ENCODE measurements around the gene SLC33A1. TPM values are rescaled to one million over a fixed set of nuclear protein-coding genes. Genes with fewer than 3 reads are reported as not detected.
"Not testable (repeated sequence)": the region's sequence is repeated elsewhere in the genome, so short reads cannot be mapped to it uniquely, and the experiment has no call there.

The SLC33A1 gene
- 10 to 100 TPM in 11 of 12 donors, not detected in 1; 13.1 to 20.8 (median 17.6) TPM for polyA plus RNA-seq (ENCODE audit: insufficient read length in 12 of 12)
- long read RNA-seq, donor 1, partial matches to known transcripts: 0 of 2 reads
- long read RNA-seq, donor 1, other reads (novel, unspliced or antisense): 0 of 2 reads
- long read RNA-seq, donor 2, full-length matches to known transcripts: 3 of 3 reads
- long read RNA-seq, donor 2, partial matches to known transcripts: 0 of 3 reads
- long read RNA-seq, donor 2, other reads (novel, unspliced or antisense): 0 of 3 reads
- long read RNA-seq, donor 3, full-length matches to known transcripts: 5 of 5 reads
- long read RNA-seq, donor 3, partial matches to known transcripts: 0 of 5 reads
- long read RNA-seq, donor 3, other reads (novel, unspliced or antisense): 0 of 5 reads
- long read RNA-seq, donor 4, full-length matches to known transcripts: 1 of 1 reads
- long read RNA-seq, donor 4, partial matches to known transcripts: 0 of 1 reads
- long read RNA-seq, donor 4, other reads (novel, unspliced or antisense): 0 of 1 reads
- long read RNA-seq, donor 5, full-length matches to known transcripts: 2 of 2 reads
- long read RNA-seq, donor 5, partial matches to known transcripts: 0 of 2 reads
- long read RNA-seq, donor 5, other reads (novel, unspliced or antisense): 0 of 2 reads
- long read RNA-seq, donor 6, full-length matches to known transcripts: 1 of 1 reads
- long read RNA-seq, donor 6, partial matches to known transcripts: 0 of 1 reads
- long read RNA-seq, donor 6, other reads (novel, unspliced or antisense): 0 of 1 reads
- long read RNA-seq, donor 7, full-length matches to known transcripts: 2 of 2 reads
- long read RNA-seq, donor 7, partial matches to known transcripts: 0 of 2 reads
- long read RNA-seq, donor 7, other reads (novel, unspliced or antisense): 0 of 2 reads
- long read RNA-seq, donor 8, full-length matches to known transcripts: 2 of 2 reads
- long read RNA-seq, donor 8, partial matches to known transcripts: 0 of 2 reads
- long read RNA-seq, donor 8, other reads (novel, unspliced or antisense): 0 of 2 reads
- long read RNA-seq, donor 9, full-length matches to known transcripts: 4 of 4 reads
- long read RNA-seq, donor 9, partial matches to known transcripts: 0 of 4 reads
- long read RNA-seq, donor 9, other reads (novel, unspliced or antisense): 0 of 4 reads
- long read RNA-seq, donor 10, full-length matches to known transcripts: 3 of 3 reads
- long read RNA-seq, donor 10, partial matches to known transcripts: 0 of 3 reads
- long read RNA-seq, donor 10, other reads (novel, unspliced or antisense): 0 of 3 reads
- long read RNA-seq, donor 11, full-length matches to known transcripts: 1 of 1 reads
- long read RNA-seq, donor 11, partial matches to known transcripts: 0 of 1 reads
- long read RNA-seq, donor 11, other reads (novel, unspliced or antisense): 0 of 1 reads

DNA sequence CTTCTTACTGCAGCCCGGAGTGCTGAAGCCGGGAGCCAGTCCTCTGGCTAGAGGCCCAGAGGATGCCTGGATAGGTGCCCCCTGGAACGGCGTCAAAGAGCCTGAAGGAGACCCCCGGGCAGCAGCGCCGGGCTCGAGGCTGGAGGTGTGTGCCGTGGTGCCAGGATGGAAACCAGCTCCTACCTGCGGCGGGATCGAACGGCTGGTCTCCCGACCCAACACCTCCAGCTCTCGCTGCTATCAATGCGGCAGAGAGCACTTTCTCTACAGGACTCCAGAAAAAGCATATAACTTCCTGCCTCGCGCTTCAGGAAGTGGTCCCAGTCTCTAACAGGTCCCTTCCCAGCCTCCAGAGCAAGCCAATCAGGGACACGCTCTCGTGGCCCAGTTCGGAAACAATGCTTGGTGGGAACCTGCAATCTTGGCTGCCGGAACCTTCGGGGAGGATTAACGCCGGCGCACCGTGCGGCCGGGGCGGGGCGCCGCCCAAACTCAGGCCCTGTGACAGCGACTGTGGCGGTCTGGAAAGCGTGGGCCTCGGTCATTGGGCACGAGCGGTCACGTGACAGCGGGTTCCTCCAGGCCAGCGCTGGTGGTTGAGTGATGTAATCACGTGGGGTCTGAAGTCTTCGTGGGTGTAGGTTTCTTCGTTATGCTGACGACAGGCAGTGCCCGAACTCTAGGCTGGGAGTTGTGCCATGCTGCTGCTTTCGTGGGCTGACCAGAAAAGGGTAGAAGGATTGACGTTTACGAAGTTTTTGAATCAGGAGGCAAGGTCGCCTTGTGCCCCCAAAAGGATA, at the start of gene SLC33A1:
SLC33A1 (minus strand) TSS at position 287 of the 800 bp plus-strand sequence. CDS start 430 bp downstream, outside the sequence.
- peak; percentile 99 for DNase-seq

DNA sequence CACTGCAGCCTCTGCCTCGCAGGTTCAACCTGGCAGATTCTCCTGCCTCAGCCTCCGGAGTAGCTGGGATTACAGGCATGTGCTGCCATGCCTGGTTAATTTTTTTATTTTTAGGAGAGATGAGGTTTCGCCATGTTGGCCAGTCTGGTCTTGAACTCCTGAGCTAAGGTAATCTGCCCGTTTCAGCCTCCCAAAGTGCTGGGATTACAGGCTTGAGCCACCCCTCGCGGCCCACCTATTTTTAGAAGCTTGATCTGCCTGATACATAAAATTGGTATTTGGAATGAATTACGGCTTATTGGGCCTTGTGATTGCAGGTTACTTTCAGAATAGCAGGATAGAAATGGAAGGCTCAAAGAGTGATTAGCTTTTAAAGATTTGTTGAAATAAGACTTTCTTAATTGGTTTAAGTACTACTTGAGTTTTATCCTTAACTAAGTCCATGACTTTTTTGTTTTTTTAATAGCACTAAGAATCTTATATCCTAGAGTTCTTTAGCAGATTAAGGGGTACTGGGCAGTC, 41.2 kb upstream of the SLC33A1 start:
- no peak for DNase-seq

DNA sequence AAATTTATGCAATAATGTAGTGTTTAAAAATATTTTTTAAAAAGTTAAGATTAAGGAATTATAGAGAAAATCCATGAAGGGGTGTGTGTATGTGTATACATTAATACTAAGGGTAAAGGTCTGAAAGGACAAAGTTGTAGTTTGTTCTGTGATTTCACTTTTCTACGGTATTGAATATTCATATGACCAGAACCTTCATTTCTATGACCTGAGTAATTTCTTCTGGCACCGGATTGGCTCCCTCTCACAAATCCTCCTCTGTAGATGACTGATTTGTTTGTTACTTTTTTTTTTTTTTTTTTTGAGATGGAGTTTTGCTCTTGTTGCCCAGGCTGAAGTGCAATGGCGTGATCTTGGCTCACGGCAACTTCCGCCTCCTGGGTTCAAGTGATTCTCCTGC, 37.1 kb upstream of the SLC33A1 start:
- no peak for DNase-seq

DNA sequence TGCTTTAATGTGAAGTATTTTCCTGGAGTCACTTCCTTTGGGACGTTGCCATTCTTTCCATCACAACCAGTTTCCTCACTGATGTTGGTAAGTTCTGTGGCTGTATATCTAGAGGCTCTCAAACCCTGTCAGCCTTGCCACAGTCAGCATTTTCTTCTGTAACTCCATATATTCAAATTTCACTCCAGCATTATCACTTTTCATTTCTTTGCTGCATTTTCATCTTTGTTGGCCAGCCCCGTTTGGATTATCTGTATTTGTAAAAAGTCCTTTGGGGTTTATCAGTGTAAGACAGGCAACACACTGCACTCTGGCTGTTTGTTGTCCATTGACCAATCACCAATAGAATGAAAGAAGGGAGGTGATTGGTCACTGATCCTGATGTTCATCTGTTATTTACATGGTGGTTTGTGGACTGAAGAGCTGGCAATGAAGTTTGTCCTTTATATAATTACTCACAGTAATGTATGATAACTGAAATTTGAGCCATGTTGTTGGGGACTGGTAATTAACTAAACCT, 36.5 kb upstream of the SLC33A1 start:
- DNase-seq: peak; percentile 25

DNA sequence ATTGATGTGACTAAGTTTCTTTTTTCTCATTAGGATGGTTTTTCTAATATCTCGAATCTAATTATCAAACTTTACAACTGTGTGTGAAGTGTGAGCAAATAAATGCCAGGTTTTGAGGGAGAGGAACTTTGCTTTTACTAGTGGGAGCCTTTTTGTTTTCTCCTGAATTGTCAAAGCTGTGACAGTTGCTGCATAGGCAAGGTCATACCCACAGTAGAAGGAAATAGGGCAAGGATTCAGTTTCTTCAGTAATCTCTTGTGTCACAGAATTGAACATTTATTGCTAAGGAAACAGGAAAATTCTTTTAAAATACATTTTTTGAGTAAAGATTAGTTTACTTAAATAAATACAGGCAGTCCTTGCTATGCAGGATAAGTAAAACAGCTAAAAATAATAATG, 35.7 kb upstream of the SLC33A1 start:
- DNase-seq: no peak

DNA sequence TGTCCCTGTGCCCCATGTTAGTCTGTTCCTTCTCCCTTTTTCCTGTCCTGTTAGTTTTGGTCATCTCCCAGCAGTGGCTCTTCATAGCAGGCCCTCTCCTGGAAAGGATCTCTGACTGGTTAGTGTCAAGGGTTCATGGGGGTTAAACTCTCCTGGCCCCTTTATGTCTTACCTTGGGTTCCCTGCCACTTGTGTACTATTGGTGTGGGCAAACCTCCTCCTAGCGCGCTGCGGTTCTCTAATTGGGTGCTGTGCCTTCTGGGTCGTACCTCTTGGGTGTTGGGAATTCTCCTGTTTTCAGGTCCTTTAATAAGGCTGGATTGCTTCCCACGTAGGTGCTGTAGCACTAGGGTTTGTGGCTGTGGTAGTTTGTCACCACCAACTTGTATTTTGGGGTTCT, 35.0 kb upstream of the SLC33A1 start:
- no peak for DNase-seq

DNA sequence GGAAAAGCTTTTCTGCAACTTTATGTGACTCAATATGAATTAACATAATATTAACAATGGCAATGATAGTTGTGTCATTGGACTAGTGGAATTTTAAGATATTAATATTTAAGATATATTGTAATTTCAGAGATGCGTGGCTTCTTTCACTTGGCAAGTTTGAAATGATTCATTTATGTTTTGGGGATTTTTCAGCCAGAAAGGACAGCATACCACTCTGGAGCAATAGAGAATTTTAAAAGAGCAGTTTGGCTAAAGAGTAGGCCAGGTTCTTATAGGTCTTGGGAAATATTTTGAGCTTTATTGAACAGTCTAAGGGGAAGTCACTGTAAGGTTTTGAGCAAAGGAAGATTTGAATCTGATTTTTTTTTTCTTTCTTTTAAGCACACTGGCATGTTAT, 32.7 kb upstream of the SLC33A1 start:
- no peak for DNase-seq

DNA sequence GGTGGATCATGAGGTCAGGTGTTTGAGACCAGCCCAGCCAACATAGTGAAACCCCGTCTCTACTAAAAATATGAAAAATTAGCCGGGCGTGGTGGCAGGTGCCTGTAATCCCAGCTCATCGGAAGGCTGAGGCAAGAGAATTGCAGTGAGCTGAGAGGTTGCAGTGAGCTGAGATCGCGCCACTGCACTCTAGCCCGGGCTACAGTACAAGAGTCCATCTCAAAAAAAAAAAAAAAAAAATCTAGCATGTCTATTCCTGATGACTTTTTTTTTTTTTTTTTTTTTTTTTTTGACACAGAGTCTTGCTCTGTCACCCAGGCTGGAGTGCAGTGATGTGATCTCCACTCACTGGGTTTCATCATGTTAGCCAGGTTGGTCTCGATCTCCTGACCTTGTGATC, 32.1 kb upstream of the SLC33A1 start:
- DNase-seq: not testable (repeated sequence)

DNA sequence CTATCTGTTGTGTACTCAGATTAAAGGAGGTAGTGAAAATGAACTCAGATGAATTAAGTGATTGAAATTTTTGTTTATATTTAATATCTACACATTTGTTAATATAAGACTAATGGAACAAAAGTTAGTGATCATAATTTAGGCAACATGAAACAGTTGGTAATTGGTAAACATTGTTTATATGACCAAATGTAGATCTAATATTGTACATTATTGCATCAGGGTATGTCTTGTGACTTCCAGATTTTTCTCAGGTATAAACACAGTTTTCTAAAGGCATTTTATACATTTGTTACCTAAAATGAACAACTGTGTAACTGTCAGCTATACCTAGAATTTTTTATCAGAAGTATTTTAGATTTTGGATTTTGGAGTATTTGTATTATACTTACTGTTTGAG, 31.1 kb upstream of the SLC33A1 start:
- DNase-seq: no peak

DNA sequence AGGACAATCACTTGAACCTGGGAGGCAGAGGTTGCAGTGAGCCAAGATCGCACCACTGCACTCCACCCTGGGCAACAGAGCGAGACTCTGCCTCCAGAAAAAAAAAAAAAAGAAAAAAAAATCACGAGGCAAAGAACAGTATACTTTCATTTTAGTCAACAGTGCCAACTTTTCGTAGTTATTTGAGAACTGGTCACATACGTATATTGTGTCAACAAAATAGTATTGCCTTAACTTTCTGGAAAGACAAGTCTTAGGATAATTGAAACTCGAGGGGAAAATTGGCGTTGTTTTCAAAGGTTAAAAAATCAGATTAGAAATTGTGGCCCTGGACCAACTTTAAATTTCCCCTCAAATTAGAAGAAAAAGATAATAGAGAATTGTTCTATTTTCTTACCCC, 30.1 kb upstream of the SLC33A1 start:
- DNase-seq: no peak

DNA sequence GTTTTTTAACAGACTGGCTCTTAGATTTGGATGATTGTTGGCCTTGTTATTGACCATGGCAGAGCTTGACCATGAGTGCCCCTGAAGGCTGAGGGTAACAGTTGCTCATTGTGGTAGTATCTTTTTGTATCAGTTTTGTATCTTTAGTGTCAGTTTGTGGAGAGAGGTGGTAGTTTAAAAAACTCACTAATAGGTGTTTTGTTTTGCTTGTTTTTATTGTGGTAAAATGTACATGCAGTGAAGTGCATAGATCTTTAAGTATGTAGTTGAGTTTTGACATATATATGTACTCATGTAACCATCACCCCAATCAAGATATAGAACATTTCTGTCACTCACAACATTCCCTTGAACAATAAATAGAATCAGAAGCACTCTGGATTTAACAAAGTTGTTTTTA, 26.1 kb upstream of the SLC33A1 start:
- DNase-seq: no peak

DNA sequence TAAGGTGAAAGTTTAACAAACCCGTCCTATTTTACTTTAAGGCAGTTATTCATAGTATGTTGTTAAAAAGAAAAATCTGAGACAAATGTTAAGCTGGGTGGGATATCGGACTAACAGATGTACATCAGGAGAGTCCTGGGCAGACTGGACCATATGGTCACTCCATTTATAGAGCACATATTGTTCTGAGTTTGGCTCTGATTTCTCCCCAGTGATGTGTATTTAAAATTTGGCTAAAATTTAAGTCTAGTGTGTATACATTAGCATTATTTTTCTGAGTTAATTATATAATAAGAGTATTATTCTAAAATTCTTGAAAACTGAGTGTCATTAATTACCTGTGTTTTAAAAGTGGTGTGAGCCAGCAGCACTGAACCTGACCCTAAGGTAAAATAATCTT, 22.3 kb upstream of the SLC33A1 start:
- DNase-seq: no peak

DNA sequence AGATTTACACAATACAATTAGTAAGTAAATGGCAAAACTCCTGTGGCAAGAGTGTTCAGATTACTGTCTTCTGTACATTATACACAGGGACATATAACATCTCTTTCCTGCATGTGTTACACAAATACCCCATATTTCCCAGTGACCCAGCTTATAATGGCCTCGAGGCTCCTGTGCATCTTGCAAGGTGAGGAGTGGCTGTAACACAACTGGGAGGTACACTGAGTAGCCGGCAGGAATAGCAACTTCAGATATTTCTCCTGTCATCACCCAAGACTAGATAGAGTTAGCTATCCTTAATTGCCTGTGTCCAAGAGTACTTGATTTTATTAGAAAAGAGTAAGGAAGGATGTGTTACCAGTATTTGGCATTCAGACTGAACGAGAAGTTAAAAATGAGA, 21.8 kb upstream of the SLC33A1 start:
- DNase-seq: no peak

DNA sequence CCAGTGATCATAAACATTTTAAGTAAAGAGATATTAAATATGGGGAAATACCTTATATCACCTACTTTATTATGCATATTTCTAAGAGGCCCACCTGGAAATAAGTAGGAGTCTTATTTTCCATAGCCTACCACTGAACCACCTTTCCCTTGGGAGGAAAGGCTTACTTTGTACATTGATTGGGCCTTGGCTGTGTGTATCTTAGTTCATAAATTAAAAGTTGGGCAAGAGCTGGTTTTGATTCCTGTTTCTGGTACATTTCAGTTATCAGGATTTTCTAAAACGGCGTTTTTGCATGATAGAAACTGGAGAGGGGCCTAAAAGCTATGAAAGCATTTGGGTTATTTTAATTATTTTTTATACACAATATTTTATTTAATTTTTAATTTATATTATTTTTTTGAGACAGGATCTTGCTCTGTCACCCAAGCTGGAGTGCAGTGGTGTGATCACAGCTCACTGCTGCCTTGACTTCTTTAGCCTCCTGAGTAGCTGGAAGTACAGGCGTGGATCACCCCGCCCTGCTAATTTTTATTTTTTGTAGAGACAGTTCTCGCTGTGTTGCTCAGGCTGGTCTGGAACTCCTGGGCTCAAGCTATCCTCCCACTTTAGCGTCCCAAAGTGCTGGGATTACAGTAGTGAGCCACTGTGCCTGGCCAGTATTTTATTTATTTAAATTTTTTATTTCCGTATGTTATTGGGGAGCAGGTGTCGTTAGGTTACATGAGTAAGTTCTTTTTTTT, 18.8 kb upstream of the SLC33A1 start:
- DNase-seq: no peak

DNA sequence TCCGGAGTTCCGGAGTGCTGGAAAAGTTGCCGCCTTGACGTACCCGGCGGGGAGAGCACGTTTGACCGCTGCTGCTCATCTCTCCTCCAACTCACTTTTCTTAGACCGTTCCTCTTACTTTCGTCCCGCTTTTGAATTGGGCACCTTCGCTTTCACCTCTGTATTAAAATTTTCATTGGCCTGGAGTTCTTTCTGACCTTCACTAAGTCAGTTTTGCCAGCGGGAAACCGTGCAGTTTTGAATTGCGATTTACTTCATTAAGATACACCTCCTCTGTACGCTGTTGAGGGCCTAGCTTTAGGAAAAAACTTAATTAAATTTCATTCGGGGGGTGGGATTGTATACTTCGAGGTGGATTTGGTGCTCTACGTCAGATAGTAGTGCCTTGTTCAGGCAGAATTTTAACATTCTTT, 17.5 kb upstream of the SLC33A1 start:
- DNase-seq: no peak

DNA sequence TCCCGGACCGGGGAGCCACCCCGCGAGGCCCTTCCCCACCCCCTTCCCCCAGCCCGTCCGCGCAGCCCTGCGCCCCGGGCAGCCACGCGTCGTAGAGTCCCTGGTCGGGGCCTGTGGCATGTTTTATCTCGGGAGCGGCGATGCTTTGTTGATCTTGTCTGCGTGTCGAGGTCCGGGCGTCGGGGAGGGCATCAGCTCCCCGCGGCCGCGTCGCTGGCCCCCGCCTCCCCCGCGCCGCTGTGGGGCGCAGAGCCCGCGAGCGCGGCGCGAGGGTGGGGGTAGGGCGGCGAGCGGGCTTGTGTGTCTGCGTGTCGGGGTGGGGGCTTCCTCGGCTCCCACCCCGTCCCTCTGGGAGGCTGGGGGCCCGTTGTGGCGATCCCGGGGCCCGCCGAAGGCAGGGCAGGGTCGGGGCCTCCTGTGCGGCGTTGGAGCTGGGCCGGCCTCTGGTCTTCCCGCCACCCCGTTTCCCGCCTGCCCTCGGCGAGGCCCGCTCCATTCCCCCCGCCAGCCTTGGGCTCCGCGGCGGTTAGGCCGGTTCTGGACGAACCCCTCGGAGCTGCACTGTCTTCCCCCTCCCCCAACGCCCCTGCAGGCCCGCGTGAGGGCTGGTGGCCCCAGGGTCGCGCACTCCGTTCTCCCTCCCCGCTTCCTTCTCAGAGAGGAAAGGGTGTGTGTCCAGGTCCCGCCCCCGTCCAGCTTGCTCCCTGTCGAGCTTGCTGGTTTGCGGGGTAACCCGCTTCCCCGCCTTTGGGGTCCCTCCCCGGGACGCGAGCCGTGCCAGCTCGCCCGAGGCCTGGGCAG, 16.9 kb upstream of the SLC33A1 start:
- DNase-seq: peak; percentile 56

DNA sequence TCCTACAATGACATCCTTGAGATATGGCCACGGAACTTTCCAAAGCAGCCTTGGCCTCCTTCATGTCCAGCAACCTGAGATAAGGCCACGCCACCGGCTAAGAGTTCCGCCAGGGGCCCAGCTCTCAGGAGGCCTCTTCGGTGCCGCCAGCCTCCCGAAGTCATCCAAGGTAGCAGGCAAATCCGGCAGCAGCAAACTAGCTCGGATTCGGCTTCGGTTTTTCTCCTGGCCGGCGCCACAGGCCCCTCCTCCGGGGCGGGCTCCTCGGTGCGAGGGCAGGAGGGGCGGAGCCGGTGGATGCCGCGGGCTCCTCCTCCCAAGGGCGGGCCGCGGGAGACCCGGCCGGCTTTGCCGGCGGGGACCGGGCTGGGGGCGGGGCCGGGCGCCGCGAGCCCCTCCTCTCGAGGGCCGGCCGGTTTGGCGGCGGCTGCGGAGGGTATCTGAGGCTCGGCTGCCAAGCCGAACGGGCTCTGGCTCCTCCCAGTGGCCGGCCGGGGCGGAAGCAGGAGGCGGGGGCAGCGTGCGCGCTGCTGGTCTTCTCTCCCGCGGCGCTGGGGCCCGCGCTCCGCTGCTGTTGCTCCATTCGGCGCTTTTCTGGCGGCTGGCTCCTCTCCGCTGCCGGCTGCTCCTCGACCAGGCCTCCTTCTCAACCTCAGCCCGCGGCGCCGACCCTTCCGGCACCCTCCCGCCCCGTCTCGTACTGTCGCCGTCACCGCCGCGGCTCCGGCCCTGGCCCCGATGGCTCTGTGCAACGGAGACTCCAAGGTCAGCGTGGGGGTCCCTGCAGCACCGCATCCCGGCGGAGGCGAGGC, 16.1 kb upstream of the SLC33A1 start, which contains the start of gene GMPS:
GMPS (plus strand) TSS at position 518 of the 812 bp plus-strand sequence; CDS start at position 739, 221 bp downstream.
- peak; percentile 89 for DNase-seq

DNA sequence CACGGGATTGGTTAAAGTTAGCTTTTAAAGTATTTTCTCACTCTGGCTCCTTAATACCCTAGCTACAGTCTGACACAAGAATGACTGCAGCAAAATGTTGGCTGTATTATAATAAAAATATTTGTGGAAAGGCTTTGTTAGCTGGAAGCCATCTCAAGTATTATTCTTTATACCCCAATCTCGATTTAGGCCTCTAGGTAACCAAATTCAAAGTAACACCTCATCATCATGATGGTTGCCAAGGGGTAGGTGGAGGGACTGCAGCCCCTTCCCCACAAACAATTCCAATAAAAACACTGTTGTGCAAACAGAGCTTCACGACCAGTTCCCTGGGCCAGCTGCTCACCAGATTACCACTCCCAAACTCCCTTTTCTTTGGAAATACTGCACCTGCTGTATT, 15.5 kb upstream of the SLC33A1 start:
- no peak for DNase-seq
